ENCODE measurements around the gene CNTN1. TPM values are rescaled to one million over a fixed set of nuclear protein-coding genes. Genes with fewer than 3 reads are reported as not detected.
A peak's percentile ranks its signal among the peaks of the same experiment; 100 is the strongest.

The CNTN1 gene
- total RNA-seq, 2 donors from 2014 or later, result 1.3 to 3.1 TPM

DNA sequence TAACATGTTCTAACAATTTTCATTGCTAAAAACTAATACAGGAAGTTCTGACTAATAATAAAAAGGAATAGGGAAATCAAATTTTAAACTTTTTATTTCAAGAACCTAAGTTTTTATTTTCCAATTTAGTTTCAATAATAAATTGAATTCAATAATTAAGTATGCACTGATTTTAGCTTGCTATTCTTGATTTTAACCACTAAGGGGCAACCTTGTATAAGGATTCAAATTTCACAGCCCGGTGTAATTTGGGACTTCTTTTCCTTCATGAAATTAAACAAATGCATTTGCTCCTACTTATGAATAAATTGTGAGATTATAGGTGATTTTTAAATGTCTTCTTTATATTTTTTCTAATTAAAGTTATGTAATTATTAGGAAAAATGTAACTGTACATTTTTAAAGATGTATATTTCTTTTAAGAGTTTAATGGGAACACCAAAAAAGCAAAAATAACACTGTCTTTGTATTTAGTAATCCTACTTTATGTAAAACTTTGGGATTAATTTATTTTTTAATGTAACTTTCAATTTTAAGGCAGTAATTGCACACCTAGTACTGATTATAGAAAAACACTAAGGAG is 254.5 kb downstream of the CNTN1 start:
- TF ChIP-seq, protein P1, sequence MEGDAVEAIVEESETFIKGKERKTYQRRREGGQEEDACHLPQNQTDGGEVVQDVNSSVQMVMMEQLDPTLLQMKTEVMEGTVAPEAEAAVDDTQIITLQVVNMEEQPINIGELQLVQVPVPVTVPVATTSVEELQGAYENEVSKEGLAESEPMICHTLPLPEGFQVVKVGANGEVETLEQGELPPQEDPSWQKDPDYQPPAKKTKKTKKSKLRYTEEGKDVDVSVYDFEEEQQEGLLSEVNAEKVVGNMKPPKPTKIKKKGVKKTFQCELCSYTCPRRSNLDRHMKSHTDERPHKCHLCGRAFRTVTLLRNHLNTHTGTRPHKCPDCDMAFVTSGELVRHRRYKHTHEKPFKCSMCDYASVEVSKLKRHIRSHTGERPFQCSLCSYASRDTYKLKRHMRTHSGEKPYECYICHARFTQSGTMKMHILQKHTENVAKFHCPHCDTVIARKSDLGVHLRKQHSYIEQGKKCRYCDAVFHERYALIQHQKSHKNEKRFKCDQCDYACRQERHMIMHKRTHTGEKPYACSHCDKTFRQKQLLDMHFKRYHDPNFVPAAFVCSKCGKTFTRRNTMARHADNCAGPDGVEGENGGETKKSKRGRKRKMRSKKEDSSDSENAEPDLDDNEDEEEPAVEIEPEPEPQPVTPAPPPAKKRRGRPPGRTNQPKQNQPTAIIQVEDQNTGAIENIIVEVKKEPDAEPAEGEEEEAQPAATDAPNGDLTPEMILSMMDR (IDR thresholded peaks at IDR 0.05), result peak; percentile 23 to 71 (median 61)
- no peak for TF ChIP-seq POLR2A (IDR thresholded peaks at IDR 0.05)
- Histone ChIP-seq H3K9me3 (no peaks in the 10 kb centered on the region), H3K4me1 (no peaks in the 10 kb centered on the region), H3K36me3 (replicated peaks in 1 of 2; ENCODE audit: insufficient read depth in 1 of 2, low read depth in 2 of 2) (no peaks in the 10 kb centered on the region), H3K4me3 (no peak overlapping the region), H3K27me3 (no peaks in the 10 kb centered on the region), H3K27ac (no peak overlapping the region)
- intact Hi-C loops (cut with DNase I), result loop anchor here (10.0 kb wide), 1 partner anchor 1078 kb away; no protein-coding TSS in a partner anchor
- ATAC-seq, result no peak
- DNase-seq, result no peak
- 0 to 4% methylated on average over 1 of the region's 1 CpG for WGBS, 2 donors

DNA sequence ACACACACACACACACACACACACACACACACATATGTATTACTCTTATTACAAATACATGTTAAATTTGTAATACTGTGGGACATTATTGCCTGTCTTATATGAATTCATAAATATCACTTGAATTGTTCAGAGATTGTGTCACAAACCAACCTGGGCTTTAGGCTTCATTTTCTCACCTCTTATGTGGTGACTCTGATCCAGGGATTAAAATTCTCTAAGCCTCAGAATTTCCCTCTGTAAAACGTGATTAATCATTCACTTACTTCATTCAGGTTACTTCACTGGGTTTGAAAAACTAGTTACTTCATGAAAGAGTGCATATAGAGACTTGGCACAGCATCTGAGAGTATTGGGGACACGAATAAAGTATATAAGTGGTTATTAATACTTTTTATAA is 255.6 kb downstream of the CNTN1 start:
- H3K27me3 ChIP-seq, result no peaks in the 10 kb centered on the region
- TF ChIP-seq, protein P1 (IDR thresholded peaks at IDR 0.05), result no peak
- TF ChIP-seq POLR2A (IDR thresholded peaks at IDR 0.05), result no peak
- no peak for ATAC-seq
- no peak overlapping the region for H3K4me3 ChIP-seq
- no peak overlapping the region for H3K27ac ChIP-seq
- H3K4me1 ChIP-seq, result no peaks in the 10 kb centered on the region
- 15 to 26% methylated on average over 2 of the region's 2 CpGs for WGBS, 2 donors
- DNase-seq, result no peak
- no peaks in the 10 kb centered on the region for H3K36me3 ChIP-seq (replicated peaks in 1 of 2; ENCODE audit: insufficient read depth in 1 of 2, low read depth in 2 of 2)
- intact Hi-C loops (cut with DNase I), result loop anchor here (10.0 kb wide), 1 partner anchor 1077 kb away; no protein-coding TSS in a partner anchor
- H3K9me3 ChIP-seq, result no peaks in the 10 kb centered on the region

DNA sequence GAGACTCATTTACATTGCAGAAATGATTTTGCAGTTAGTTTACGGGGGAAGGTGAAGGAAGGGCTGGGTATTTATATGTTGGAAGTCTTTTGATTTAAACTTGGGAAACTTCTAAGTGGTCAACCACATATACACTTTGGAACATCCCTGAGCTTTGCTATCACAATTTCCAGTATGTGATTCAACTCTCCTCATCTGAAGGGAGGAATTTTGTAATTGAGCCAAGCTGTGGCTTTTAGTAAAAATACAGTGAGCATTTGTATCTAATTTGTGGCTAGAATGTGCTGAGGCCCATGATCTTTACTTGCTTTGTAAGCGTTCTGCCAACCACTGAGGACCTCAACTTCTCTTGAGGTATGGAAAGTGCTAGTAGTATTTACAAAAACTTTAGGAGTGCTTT is 260.8 kb downstream of the CNTN1 start:
- H3K4me1 ChIP-seq, result no peaks in the 10 kb centered on the region
- no peaks in the 10 kb centered on the region for H3K27me3 ChIP-seq
- DNase-seq (no peak), ATAC-seq (no peak)
- TF ChIP-seq, protein P1 (IDR thresholded peaks at IDR 0.05), result no peak
- no peak for TF ChIP-seq POLR2A (IDR thresholded peaks at IDR 0.05)
- H3K9me3 ChIP-seq, result no peaks in the 10 kb centered on the region
- H3K27ac ChIP-seq, result no peak overlapping the region
- H3K4me3 ChIP-seq, result no peak overlapping the region
- WGBS, 2 donors, result 75 to 82% methylated on average over 2 of the region's 2 CpGs
- no peaks in the 10 kb centered on the region for H3K36me3 ChIP-seq (replicated peaks in 1 of 2; ENCODE audit: insufficient read depth in 1 of 2, low read depth in 2 of 2)
- intact Hi-C loops (cut with DNase I), result no loop called here

DNA sequence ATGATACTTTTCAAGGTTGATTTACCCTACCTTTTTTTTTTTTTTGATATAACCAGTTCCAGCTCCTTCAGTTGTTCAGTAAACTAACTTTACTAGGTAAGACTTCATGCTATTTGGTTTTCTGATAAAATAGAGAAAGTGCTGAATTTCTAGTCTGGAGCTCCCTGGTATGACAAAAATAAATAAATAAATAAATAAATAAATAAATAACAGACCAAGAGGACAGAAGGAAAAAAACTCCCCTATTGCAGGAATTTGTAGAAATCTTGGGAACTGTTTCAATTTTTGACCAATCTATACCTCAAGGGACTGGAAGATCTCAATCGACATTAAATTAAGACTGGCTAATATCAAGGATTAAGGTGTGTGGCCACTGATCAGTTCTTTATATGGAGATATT is 265.2 kb downstream of the CNTN1 start:
- H3K36me3 ChIP-seq (replicated peaks in 1 of 2; ENCODE audit: insufficient read depth in 1 of 2, low read depth in 2 of 2), result no peaks in the 10 kb centered on the region
- intact Hi-C loops (cut with DNase I), result no loop called here
- no peak overlapping the region for H3K4me3 ChIP-seq
- H3K4me1 ChIP-seq, result no peaks in the 10 kb centered on the region
- TF ChIP-seq, protein P1 (IDR thresholded peaks at IDR 0.05), result no peak
- no peak for TF ChIP-seq POLR2A (IDR thresholded peaks at IDR 0.05)
- no peak for DNase-seq
- no peaks in the 10 kb centered on the region for H3K27me3 ChIP-seq
- H3K27ac ChIP-seq, result no peak overlapping the region
- ATAC-seq, result no peak
- no peaks in the 10 kb centered on the region for H3K9me3 ChIP-seq
- 71 to 76% methylated on average over 1 of the region's 1 CpG for WGBS, 2 donors

DNA sequence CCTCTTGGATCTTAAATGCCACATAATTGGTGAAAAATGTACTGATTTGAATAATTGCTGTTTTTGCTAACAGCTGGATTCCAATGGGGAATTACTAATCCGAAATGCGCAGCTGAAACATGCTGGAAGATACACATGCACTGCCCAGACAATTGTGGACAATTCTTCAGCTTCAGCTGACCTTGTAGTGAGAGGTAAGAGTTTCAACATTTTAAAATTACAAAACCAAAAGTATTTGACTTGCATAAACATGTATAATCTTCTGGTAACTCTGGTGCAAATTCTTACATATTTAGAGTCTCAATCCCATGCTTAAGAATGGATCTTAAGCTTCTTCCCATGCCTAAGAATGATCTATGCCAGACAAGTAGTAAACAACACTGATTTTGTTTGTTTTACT is 266.8 kb downstream of the CNTN1 start:
- ATAC-seq (no peak), DNase-seq (no peak)
- Histone ChIP-seq H3K27me3 (no peaks in the 10 kb centered on the region), H3K36me3 (replicated peaks in 1 of 2; ENCODE audit: insufficient read depth in 1 of 2, low read depth in 2 of 2) (no peaks in the 10 kb centered on the region), H3K4me3 (no peak overlapping the region), H3K9me3 (no peaks in the 10 kb centered on the region), H3K4me1 (no peaks in the 10 kb centered on the region), H3K27ac (no peak overlapping the region)
- TF ChIP-seq, protein P1 (IDR thresholded peaks at IDR 0.05), result no peak
- TF ChIP-seq POLR2A (IDR thresholded peaks at IDR 0.05), result no peak
- intact Hi-C loops (cut with DNase I), result no loop called here
- 74 to 89% methylated on average over 2 of the region's 2 CpGs for WGBS, 2 donors
